ENCODE results near the gene C19orf47. TPM values are rescaled to one million over a fixed set of nuclear protein-coding genes. Genes with fewer than 3 reads are reported as not detected.

The C19orf47 gene
- total RNA-seq, 2 donors from 2014 or later, result 20.8 to 27.3 TPM

- Histone ChIP-seq H3K27ac (no peak within 1 kb of the TSS), H3K9me3 (no peaks in the 10 kb centered on the region), H3K27me3 (replicated peaks; ENCODE audit: insufficient read depth) (no peaks in the 10 kb centered on the region), H3K36me3 (no peaks in the 10 kb centered on the region), H3K4me1 (replicated peaks) (no peaks in the 10 kb centered on the region), H3K4me3 (no peak within 1 kb of the TSS)
- intact Hi-C loops (cut with DNase I), result no loop called here
- TF ChIP-seq, protein P1, sequence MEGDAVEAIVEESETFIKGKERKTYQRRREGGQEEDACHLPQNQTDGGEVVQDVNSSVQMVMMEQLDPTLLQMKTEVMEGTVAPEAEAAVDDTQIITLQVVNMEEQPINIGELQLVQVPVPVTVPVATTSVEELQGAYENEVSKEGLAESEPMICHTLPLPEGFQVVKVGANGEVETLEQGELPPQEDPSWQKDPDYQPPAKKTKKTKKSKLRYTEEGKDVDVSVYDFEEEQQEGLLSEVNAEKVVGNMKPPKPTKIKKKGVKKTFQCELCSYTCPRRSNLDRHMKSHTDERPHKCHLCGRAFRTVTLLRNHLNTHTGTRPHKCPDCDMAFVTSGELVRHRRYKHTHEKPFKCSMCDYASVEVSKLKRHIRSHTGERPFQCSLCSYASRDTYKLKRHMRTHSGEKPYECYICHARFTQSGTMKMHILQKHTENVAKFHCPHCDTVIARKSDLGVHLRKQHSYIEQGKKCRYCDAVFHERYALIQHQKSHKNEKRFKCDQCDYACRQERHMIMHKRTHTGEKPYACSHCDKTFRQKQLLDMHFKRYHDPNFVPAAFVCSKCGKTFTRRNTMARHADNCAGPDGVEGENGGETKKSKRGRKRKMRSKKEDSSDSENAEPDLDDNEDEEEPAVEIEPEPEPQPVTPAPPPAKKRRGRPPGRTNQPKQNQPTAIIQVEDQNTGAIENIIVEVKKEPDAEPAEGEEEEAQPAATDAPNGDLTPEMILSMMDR (IDR thresholded peaks at IDR 0.05), result no peak
- TF ChIP-seq POLR2AphosphoS5 (IDR thresholded peaks at IDR 0.05), result no peak
- TF ChIP-seq POLR2A (IDR thresholded peaks at IDR 0.05), result no peak
- 84% methylated on average over 10 of the region's 10 CpGs for WGBS
- DNase-seq (ENCODE audit: low spot score), result no peak
Observed at GRCh38 chr19:40390084-40390742, 42.0 kb upstream of the C19orf47 start, which contains the start of gene HIPK4. HIPK4 (minus strand) TSS chr19:40390181; CDS start chr19:40389902, 279 bp downstream.

DNA sequence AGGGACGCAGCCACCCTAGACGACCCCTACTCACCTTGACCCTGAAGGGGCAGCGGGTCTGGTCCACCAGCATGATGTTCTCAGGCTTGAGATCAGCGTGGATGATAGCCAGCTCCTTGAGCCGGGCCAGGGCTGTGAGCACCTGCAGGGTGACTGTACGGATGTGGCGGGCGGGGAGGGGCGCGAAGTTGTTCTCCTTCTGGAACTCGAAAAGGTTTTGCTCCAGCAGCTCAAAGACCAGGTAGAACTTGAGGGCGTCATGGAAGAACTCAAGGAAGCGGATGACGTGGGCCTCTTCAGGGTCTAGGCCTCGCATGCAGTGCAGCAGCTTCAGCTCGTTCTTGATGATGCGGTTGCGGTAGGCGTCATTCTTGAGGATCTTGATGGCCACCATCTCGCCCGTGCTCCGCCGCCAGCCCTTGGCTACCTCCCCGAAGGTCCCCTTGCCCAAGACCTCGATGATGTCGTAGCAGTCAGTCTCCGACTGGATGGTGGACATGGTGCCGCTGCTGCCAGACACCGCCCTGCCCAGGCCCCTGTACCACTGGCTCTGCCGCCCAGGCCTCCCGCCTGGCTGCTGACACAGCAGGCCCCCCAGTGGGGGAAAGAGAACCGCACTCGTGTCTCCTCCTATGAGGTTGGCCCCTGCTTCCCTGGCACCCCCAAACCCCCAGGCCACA, 41.3 kb upstream of the C19orf47 start:
- WGBS, result 97% methylated on average over 33 of the region's 33 CpGs
- TF ChIP-seq, protein P1 (IDR thresholded peaks at IDR 0.05), result no peak
- no peak for TF ChIP-seq POLR2A (IDR thresholded peaks at IDR 0.05)
- no peak overlapping the region for H3K27ac ChIP-seq
- intact Hi-C loops (cut with DNase I), result no loop called here
- H3K4me3 ChIP-seq, result no peak overlapping the region
- H3K36me3 ChIP-seq, result no peaks in the 10 kb centered on the region
- no peaks in the 10 kb centered on the region for H3K9me3 ChIP-seq
- H3K27me3 ChIP-seq (replicated peaks; ENCODE audit: insufficient read depth), result no peaks in the 10 kb centered on the region
- H3K4me1 ChIP-seq (replicated peaks), result no peaks in the 10 kb centered on the region
- DNase-seq (ENCODE audit: low spot score), result no peak

DNA sequence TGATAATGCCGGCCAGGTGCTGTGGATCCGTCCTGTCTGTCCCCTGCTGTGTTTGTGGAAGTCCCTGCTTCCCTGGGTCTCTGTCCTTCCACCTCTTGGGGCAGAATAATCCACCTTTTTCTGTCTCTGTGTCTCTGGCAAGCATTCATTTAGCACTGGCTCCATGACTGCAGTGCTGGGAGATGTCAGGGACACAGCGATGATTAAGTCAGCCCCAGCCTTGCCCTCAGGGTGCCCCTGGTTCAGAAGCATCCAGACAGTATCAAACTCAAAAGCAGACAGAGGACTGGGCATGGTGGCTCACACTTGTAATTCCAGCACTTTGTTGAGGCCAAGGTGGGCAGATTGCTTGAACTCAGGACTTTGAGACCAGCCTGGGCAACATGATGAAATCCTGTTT, 40.3 kb upstream of the C19orf47 start:
- Histone ChIP-seq H3K27me3 (replicated peaks; ENCODE audit: insufficient read depth) (no peaks in the 10 kb centered on the region), H3K9me3 (no peaks in the 10 kb centered on the region), H3K36me3 (no peaks in the 10 kb centered on the region), H3K27ac (no peak overlapping the region), H3K4me1 (replicated peaks) (no peaks in the 10 kb centered on the region), H3K4me3 (no peak overlapping the region)
- WGBS, result 75% methylated on average over 3 of the region's 3 CpGs
- TF ChIP-seq POLR2AphosphoS5 (IDR thresholded peaks at IDR 0.05) (no peak), POLR2A (IDR thresholded peaks at IDR 0.05) (no peak)
- TF ChIP-seq, protein P1 (IDR thresholded peaks at IDR 0.05), result no peak
- intact Hi-C loops (cut with DNase I), result no loop called here
- DNase-seq (ENCODE audit: low spot score), result no peak

DNA sequence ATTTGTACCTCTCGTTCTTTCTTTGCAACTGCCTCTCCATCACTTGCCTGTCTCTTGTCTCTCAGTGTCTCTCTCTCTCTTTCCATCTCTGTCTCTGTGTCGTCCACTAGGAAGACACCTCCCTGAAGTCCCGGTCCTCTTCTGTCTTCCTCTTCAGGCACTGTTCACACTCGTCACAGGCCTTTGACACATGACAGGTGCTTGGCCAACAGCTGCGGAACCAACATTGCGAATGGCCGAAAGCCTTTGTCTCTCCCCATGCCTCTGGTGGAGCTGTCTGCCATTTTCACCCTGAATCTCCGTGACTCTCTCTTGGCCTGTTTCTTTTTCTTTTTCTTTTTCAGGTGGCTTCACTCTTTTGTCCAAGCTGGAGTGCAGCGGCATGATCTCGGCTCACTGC, 39.0 kb upstream of the C19orf47 start:
- 96% methylated on average over 10 of the region's 10 CpGs for WGBS
- intact Hi-C loops (cut with DNase I), result no loop called here
- H3K27ac ChIP-seq, result no peak overlapping the region

More for the DNA sequence above, 39.0 kb upstream of the C19orf47 start:
- no peak for DNase-seq (ENCODE audit: low spot score)
- H3K4me1 ChIP-seq (replicated peaks), result no peaks in the 10 kb centered on the region
- H3K9me3 ChIP-seq, result no peaks in the 10 kb centered on the region
- TF ChIP-seq POLR2AphosphoS5 (IDR thresholded peaks at IDR 0.05) (no peak), POLR2A (IDR thresholded peaks at IDR 0.05) (no peak)
- TF ChIP-seq, protein P1 (IDR thresholded peaks at IDR 0.05), result no peak
- H3K36me3 ChIP-seq, result no peaks in the 10 kb centered on the region
- no peaks in the 10 kb centered on the region for H3K27me3 ChIP-seq (replicated peaks; ENCODE audit: insufficient read depth)
- no peak overlapping the region for H3K4me3 ChIP-seq
